Lower leg skin (tissue), 3 donors: ENCODE data around the gene LEMD1.

ENCODE experiments used
- POLR2A ChIP-seq, 2 donors: fragments of 450-650 bp; IDR thresholded peaks; one replicate each; pipeline ENCODE4 v1.6.1; 2016 to 2017; ENCODE audit warnings: antibody characterized with exemption in 2 of 2, mild to moderate bottlenecking in 1 of 2, moderate library complexity in 1 of 2
- TF ChIP-seq, protein P1 (sequence below), 3 donors: fragments of 450-650 bp; IDR thresholded peaks; one replicate each; pipeline ENCODE4 v1.5.1; 2016; ENCODE audit warnings: antibody characterized with exemption in 3 of 3, mild to moderate bottlenecking in 3 of 3, moderate library complexity in 2 of 3

GRCh38 chr1:205375835-205376545 lies 45.9 kb downstream of the LEMD1 start:
- no peak for TF ChIP-seq POLR2A (IDR thresholded peaks at IDR 0.05)
- TF ChIP-seq, protein P1, sequence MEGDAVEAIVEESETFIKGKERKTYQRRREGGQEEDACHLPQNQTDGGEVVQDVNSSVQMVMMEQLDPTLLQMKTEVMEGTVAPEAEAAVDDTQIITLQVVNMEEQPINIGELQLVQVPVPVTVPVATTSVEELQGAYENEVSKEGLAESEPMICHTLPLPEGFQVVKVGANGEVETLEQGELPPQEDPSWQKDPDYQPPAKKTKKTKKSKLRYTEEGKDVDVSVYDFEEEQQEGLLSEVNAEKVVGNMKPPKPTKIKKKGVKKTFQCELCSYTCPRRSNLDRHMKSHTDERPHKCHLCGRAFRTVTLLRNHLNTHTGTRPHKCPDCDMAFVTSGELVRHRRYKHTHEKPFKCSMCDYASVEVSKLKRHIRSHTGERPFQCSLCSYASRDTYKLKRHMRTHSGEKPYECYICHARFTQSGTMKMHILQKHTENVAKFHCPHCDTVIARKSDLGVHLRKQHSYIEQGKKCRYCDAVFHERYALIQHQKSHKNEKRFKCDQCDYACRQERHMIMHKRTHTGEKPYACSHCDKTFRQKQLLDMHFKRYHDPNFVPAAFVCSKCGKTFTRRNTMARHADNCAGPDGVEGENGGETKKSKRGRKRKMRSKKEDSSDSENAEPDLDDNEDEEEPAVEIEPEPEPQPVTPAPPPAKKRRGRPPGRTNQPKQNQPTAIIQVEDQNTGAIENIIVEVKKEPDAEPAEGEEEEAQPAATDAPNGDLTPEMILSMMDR (IDR thresholded peaks at IDR 0.05), result no peak
